Measurements from ENCODE around the gene RARB.

RARB gene

DNA sequence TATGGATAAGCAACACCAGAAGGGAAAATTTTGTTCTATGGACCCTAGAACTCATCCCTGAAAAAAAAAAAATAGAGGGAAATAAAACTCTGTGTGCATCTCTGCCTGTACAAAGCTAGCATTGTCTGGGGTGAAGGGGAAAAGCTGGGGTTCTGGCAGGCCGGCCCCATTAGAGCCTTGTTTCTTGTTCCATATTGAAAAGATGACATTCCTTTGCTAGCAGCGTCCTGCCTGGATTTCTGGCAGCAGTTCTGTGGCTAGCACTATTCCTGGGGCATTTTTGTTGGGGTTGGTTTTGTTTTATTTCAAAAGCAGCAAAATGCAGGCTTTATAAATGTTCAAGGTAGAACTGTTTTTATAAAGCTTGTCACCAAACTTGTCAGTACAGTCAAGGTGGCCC lies 45.2 kb downstream of the RARB start:
- DNase-seq = no peak

DNA sequence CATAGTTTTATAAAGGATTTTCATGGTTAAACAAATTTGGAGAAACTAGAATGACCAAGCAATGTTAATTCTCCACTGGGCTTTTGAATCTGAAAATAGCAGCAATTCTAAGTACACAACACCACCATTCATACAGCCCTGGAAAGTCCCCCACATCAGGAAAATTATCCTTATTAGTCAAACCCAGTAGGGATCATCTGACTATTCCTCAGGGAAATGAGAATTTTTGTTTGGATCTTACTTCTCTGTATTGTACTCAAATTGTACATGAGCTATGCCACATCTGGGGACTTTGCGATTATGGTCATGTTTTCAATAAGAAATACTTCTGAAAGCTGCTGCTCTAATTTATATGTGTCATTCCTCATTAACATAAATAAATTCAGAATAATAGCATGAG lies 46.0 kb downstream of the RARB start:
- no peak for DNase-seq

GRCh38 chr3:25476639-25477038 lies 48.6 kb downstream of the RARB start:
- no peak for DNase-seq

GRCh38 chr3:25478211-25478757 lies 50.2 kb downstream of the RARB start:
- DNase-seq = no peak

- DNase-seq = no peak
Observed at GRCh38 chr3:25478964-25479726, 51.1 kb downstream of the RARB start.

- no peak for DNase-seq
Observed at GRCh38 chr3:25479727-25480010, 51.6 kb downstream of the RARB start.

DNA sequence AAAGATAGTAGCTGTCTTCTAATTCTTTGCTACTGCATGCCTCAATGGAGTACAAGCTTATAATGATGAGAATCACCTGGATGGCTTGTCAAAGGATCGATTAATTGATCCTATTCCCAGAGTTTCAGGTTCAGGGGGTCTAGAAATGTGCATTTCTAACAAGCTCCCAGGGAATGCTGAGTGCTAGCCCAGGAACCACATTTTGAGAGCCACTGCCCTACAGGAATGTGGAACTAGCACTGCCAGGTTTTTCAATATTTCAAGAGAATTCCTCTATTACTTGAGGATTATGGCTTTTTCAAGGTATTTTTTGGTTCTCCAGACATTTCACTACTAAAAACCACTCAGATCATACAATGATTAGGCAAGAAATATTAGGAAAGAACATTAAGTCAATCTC lies 52.7 kb downstream of the RARB start:
- DNase-seq = no peak

DNA sequence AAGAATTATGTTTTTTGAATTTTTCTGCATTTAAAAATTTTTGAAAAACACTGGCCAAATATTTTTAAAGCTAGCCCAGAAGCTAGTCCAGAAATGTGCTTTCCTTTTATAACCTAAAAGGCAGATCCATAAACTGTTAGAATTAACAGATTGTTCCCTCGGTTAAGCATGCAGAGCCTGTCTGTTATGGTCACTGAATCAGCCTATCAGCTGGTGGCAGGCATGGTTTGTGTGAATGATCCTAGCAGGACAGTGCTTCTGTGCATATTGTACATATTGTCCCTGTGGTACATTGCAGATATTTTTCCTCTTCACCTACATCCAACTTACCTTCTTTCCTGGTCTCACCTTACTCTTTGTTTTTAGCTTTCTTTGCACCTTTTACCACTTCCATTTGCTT lies 53.3 kb downstream of the RARB start:
- no peak for DNase-seq

GRCh38 chr3:25483456-25483855 lies 55.4 kb downstream of the RARB start:
- DNase-seq = no peak

- no peak for DNase-seq
Observed at GRCh38 chr3:25485673-25486072, 57.6 kb downstream of the RARB start.

- DNase-seq = no peak
Observed at GRCh38 chr3:25486932-25487331, 58.9 kb downstream of the RARB start.

DNA sequence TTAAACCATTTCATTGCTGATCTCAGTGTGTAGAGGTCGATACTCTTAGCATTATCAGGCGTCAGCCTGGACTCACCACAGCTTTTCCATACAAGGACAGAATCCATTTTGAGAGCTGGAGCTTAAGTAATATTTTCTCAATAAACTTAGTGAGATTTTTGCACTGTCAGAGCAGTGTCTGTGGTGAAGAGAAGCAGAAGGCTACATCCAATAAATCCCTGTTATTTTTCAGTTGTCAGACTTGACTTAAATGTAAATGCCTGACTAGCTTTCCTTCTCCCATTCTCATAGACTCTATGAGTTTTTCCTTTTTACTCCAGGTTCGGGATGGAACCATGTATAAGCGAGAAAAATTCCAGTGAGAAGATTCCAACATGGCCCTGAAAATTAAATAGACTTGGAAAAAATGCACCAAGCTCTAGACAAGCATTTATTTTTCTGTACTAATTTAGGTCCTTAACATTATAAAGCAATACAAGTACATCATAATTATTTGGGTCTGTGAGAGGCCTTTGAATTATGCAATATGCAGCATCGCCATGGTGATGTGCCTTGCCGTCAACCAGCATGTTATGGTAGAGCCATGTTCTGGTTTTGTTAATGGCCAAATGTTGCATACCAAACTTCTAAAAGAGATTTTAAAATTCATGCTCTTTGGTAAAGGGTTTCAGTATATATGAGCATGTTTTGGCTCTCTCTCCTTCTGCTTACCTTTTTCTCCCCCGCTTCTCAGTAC lies 62.0 kb downstream of the RARB start:
- no peak for DNase-seq

DNA sequence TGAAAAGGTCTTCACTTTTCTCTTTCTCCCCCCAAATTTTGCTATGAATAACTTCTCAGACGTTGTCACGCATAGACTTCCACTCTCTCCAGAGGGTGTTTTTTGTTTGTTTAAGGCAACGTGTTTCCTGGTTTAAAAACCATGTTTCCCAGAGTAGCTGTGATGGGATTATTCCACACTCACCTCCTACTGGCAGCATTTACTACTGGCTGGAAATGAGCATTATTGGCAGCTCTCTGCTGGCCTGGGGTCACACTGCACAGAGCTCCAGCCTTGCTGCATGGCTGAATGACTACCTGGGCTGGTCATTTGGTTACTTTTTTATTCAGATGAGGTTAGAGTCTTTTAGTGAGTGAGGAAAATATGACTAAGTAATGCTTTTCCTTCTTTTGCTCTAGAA lies 65.2 kb downstream of the RARB start:
- DNase-seq = no peak

DNA sequence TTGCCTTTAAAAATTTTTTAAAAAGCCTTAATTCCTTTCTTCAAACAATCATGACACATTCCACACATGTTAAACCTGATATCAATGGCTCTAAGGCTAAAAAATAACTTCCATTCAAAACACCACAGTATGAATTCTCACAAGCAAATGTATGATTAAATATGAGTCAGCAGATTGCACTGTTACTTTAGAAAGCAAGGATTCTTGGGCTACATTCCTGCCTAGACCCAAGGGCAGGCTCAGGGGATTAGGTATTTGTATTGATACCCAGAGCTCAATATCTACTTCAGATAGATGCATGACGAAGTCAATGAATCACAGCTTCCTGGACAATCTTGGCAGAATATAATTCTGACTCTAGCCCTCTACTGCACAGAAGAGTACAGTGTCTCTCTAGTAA lies 65.7 kb downstream of the RARB start:
- no peak for DNase-seq

GRCh38 chr3:25495304-25495703 lies 67.2 kb downstream of the RARB start:
- no peak for DNase-seq

DNA sequence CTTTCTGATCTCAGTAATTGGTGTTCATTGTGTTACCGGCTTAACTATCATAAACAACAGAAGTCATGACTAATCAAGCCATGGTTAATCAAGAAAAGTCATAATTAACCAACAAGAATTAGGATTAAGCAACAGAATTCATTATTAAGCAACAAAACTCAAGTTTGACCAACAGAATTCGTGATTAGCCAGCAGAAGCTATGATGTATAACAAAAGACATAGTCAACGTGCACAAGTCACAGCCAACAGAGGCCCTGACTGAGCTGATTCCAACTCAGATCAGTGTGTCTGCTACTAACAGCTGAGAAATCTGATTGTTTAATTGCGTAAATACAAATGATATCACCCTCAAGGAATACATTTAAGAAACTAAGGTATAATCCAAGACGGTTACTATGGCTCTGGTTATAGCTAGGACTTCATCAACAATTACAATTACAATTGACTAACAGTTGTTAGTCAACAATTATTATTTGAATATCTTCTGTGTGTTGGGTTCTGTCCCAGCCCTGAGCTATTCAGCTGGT lies 67.7 kb downstream of the RARB start:
- no peak for DNase-seq

DNA sequence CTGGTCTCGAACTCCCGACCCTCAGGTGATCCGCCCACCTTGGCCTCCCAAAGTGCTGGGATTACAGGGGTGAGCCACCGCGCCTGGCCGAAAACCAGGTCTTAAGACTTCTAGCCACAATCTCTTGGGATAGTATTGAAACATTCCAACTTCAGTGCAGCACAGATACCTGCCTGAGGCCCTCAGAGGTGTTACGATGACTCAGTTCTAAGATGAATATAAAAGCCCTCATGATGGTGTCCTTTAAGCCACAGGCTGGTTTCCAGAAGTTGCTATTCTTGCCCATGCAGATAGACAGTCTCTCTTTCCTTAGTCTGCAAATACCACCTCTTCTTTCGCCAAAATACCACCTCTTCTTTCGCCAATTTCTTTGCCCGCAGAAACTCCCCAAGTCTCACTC lies 69.0 kb downstream of the RARB start:
- no peak for DNase-seq

DNA sequence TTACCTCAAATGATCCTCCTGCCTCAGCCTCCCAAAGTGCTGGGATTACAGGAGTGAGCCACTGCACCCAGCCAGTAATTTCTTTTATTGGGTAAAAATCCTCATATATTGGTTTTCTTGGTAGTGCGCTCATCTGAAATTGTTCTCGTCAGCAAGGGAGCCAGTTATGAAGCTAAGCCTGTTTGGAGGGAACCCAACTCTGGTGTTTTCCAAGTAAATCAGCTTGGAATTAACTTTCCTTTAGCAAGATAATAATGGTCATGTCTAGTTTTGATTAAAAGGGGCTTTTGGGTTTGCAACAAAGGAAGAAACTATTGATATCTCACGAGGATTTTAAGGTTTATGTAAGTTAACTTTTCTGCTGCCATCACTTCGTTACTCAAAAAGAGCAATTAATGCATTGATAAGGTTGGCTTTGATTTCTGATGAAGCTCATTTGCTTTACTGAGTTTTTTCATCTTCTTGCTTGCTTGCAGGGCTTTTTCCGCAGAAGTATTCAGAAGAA lies 72.7 kb downstream of the RARB start:
- DNase-seq = no peak

DNA sequence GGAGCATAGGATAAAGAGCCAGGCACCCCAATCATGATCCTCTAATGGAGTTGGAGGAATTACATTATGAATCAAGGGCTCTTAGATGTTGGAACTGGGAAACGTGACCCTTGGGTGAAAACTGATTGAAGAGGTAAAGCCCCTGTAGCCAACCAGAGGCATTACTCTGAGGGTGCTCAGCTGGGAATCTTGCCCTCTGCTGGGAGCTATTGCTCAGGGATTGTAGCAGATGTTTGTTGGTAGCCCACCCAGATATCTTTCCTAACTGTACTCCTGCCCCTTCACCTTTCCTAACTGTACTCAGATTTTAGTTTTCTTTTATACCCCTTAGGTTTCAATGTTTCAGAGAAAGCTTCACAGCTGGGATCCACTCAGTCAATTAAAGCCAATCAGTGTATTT lies 74.2 kb downstream of the RARB start:
- no peak for DNase-seq

DNA sequence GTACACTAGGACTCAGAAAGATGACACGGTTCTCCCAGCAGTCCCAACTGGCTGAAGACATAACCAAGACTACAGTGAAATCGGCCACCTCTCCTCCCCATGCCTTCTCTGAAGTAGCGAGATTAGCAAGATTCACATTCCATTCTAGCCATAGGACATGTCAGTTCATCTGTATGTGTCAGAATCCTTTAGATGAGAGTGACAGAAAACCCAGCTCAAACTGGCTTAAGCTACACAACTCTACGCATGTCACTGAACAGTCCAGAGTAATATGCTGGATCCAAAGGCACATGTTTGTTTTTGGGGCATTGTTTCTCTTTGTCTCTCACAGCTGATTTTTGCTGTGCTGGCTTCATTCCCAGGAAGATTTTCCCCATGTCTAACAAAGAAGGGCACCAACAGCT lies 75.8 kb downstream of the RARB start:
- DNase-seq = no peak

DNA sequence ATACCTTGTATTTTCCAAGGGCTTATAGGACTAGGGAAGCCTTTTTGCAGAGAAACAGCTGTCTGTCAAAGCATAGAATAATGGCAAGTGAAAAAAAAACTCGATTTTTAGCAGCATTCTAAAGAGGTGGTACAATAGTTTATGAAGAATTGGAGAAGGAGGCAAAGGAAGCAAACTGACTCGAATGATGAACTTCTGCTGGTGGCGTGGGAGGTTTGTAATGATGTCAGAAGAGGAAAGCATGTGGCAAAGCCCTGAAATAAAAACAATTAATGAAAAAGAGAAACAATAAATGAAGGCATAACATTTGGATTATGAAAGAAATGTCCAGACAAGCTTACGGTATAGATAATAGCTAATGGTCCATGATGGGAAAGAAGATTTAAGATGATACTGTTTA lies 77.5 kb downstream of the RARB start:
- DNase-seq = no peak

DNA sequence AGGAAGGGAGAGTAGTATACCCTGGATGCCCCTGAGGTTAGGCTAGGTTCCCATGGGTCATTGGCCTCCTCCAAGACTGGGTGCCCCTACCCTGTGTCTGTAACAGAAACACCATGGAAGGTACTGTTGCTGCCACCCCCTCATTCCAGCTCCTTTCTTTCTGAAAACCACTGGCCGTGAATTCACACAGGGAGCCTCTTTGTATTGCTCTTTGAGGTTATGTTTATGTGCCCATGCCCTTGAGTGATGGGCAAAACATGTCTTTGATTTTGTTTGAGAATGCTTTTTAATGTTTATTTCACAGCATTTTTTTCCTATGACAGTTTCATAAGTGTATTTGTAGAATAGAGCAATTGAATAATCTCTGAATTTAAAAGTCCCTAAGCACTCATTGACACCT lies 79.7 kb downstream of the RARB start:
- no peak for DNase-seq

GRCh38 chr3:25508433-25508832 lies 80.4 kb downstream of the RARB start:
- DNase-seq = no peak

GRCh38 chr3:25508901-25509300 lies 80.8 kb downstream of the RARB start:
- DNase-seq = no peak
